HL-60 (cell line): ENCODE data around the gene OR10A4.

Experiments used
- GABPA ChIP-seq: IDR thresholded peaks from 2 replicates; pipeline ENCODE4 v1.6.1; 2012; ENCODE audit warnings: low read depth
- TF ChIP-seq, protein P1 (sequence below): IDR thresholded peaks from 2 replicates; pipeline ENCODE4 v1.6.1; 2012; ENCODE audit warnings: low read depth; ENCODE audit not compliant: insufficient replicate concordance
- TF ChIP-seq, protein P2 (sequence below): IDR thresholded peaks from one replicate; pipeline ENCODE4 v1.5.1; 2011; ENCODE audit warnings: low read length, control low read depth, inconsistent platforms; ENCODE audit not compliant: insufficient read depth

DNA sequence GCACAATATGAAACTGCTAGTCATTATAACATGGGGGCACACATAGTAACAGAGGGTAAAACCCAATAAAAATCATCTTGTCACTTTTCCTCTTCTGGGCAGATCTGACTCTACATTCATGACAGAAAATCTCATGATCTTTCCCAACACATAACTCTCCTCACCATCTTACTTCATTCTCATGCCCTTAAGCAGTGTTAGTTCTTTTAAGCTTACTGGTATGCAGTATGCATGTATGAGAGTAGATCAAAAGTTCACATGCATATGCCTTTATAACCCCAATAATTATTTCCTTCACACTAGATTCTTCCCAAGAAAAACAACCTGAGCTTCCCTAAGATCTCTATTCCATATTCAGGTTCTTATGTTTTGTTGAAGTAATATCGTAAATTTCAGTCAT, 5.1 kb upstream of the OR10A4 start:
- TF ChIP-seq, protein P1, sequence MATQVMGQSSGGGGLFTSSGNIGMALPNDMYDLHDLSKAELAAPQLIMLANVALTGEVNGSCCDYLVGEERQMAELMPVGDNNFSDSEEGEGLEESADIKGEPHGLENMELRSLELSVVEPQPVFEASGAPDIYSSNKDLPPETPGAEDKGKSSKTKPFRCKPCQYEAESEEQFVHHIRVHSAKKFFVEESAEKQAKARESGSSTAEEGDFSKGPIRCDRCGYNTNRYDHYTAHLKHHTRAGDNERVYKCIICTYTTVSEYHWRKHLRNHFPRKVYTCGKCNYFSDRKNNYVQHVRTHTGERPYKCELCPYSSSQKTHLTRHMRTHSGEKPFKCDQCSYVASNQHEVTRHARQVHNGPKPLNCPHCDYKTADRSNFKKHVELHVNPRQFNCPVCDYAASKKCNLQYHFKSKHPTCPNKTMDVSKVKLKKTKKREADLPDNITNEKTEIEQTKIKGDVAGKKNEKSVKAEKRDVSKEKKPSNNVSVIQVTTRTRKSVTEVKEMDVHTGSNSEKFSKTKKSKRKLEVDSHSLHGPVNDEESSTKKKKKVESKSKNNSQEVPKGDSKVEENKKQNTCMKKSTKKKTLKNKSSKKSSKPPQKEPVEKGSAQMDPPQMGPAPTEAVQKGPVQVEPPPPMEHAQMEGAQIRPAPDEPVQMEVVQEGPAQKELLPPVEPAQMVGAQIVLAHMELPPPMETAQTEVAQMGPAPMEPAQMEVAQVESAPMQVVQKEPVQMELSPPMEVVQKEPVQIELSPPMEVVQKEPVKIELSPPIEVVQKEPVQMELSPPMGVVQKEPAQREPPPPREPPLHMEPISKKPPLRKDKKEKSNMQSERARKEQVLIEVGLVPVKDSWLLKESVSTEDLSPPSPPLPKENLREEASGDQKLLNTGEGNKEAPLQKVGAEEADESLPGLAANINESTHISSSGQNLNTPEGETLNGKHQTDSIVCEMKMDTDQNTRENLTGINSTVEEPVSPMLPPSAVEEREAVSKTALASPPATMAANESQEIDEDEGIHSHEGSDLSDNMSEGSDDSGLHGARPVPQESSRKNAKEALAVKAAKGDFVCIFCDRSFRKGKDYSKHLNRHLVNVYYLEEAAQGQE = no peak
- TF ChIP-seq, protein P2, sequence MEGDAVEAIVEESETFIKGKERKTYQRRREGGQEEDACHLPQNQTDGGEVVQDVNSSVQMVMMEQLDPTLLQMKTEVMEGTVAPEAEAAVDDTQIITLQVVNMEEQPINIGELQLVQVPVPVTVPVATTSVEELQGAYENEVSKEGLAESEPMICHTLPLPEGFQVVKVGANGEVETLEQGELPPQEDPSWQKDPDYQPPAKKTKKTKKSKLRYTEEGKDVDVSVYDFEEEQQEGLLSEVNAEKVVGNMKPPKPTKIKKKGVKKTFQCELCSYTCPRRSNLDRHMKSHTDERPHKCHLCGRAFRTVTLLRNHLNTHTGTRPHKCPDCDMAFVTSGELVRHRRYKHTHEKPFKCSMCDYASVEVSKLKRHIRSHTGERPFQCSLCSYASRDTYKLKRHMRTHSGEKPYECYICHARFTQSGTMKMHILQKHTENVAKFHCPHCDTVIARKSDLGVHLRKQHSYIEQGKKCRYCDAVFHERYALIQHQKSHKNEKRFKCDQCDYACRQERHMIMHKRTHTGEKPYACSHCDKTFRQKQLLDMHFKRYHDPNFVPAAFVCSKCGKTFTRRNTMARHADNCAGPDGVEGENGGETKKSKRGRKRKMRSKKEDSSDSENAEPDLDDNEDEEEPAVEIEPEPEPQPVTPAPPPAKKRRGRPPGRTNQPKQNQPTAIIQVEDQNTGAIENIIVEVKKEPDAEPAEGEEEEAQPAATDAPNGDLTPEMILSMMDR = no peak
- TF ChIP-seq GABPA = no peak
